ENCODE data around the gene OXTR. TPM values are rescaled to one million over a fixed set of nuclear protein-coding genes. Genes with fewer than 3 reads are reported as not detected.

The OXTR gene
- total and polyA plus RNA-seq, 2 experiments from 2014 or later: 128 to 340 TPM

DNA sequence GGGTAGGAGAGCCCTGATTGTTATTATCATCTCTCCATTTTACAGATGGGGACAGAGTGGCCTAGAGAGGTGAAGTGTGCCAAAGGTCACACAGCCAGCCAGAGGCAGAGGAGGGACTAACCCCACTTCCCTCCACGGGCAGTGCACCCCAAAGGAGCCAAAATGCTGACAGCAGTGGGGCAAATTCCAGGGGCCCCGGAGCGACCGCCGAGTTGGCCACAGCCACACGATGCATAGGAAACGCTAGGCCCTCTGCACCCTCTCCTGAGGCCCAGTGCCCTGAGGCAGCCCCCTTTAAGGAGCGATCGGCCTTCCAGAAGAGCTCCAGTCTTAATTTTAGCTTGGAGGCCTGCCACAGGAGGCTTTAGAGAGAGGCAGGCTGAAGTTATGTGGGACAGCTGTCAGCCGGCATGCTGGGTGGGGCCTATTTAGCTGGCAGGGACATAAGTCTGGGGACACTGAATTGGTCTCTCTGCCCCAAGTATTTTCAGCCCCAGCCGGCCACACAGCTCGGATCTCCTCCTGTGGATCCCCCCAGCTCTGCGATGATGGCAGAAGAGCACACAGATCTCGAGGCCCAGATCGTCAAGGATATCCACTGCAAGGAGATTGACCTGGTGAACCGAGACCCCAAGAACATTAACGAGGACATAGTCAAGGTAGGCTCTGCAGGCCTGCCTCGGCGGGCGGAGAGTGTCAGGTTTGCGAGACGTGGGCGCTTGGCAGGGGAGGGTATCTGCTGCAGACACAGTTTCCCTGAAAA lies 35.9 kb downstream of the OXTR start, which contains the start of gene CAV3:
TSS of gene CAV3 (plus strand) at position 471 of the 763 bp plus-strand sequence. CDS start at position 546, 75 bp downstream.
- H3K9ac ChIP-seq: no peak within 1 kb of the TSS
- H3K9me2 ChIP-seq (ENCODE audit: insufficient read depth): no peaks in the 10 kb centered on the region
- H3K36me3 ChIP-seq (ENCODE audit: low read depth): no peaks in the 10 kb centered on the region
- no peak within 1 kb of the TSS for H3K27ac ChIP-seq
- in situ Hi-C loops (cut with MboI): no loop called here
- H3K4me2 ChIP-seq (ENCODE audit: unreplicated experiment): no peak within 1 kb of the TSS
- no peaks in the 10 kb centered on the region for H4K20me1 ChIP-seq (ENCODE audit: insufficient read depth)
- H2AFZ ChIP-seq: no peak within 1 kb of the TSS
- H3K4me3 ChIP-seq: no peak within 1 kb of the TSS
- H3K79me2 ChIP-seq (ENCODE audit: insufficient read depth): no peaks in the 10 kb centered on the region
- no peaks in the 10 kb centered on the region for H3K27me3 ChIP-seq (replicated peaks; ENCODE audit: insufficient read depth)
- 65 to 69% methylated on average over 23 of the region's 23 CpGs for WGBS, 2 experiments (ENCODE audit: low coverage in 1 of 2, low lambda C conversion rate in 2 of 2, missing lambda C conversion rate in 2 of 2)
- DNase-seq: no peak
- H3K9me3 ChIP-seq (ENCODE audit: low read depth): no peaks in the 10 kb centered on the region
- peaks cover 4% of the 10 kb centered on the region; the same call in 1 of the 2 replicates for H3F3A ChIP-seq (ENCODE audit: insufficient read depth)
- H3K4me1 ChIP-seq (ENCODE audit: insufficient read depth): 0 out of 2 replicates have a peak, but pooled peaks cover 6% of the 10 kb centered on the region
- TF ChIP-seq EZH2 (IDR thresholded peaks at IDR 0.05; ENCODE audit: insufficient read depth, poor library complexity, severe bottlenecking) (no peak), EZH2phosphoT487 (IDR thresholded peaks at IDR 0.05; ENCODE audit: insufficient read depth, low read depth) (no peak)

DNA sequence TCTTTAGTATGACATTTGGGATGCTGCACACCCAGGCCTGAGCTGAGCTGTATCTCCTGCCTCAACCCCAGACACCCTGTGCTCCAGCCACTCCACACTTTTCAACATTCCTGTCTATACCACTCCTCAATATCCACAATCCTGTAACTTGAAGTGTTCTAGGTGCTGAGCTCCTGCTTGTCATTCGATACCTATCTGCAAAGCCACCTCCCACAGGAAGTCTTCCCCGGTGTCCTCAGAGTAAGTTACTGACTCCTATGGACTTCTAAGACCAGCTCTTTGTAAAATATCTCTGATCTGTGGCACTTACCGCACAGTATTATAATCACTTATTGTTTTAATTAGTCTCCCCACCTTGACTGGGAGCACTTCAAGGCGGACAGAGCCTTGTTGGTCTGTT lies 37.0 kb downstream of the OXTR start:
- Histone ChIP-seq H3F3A (ENCODE audit: insufficient read depth) (peaks cover 4% of the 10 kb centered on the region; the same call in 1 of the 2 replicates), H3K36me3 (ENCODE audit: low read depth) (no peaks in the 10 kb centered on the region), H3K9me3 (ENCODE audit: low read depth) (no peaks in the 10 kb centered on the region), H3K79me2 (ENCODE audit: insufficient read depth) (no peaks in the 10 kb centered on the region), H3K27ac (no peak overlapping the region), H3K4me2 (ENCODE audit: unreplicated experiment) (no peak overlapping the region), H3K4me3 (no peak overlapping the region), H3K27me3 (replicated peaks; ENCODE audit: insufficient read depth) (no peaks in the 10 kb centered on the region), H2AFZ (no peak overlapping the region), H3K9ac (no peak overlapping the region), H3K9me2 (ENCODE audit: insufficient read depth) (no peaks in the 10 kb centered on the region), H3K4me1 (ENCODE audit: insufficient read depth) (0 out of 2 replicates have a peak, but pooled peaks cover 6% of the 10 kb centered on the region), H4K20me1 (ENCODE audit: insufficient read depth) (no peaks in the 10 kb centered on the region)
- DNase-seq: no peak
- 91 to 96% methylated on average over 4 of the region's 4 CpGs for WGBS, 2 experiments (ENCODE audit: low coverage in 1 of 2, low lambda C conversion rate in 2 of 2, missing lambda C conversion rate in 2 of 2)
- TF ChIP-seq EZH2phosphoT487 (IDR thresholded peaks at IDR 0.05; ENCODE audit: insufficient read depth, low read depth) (no peak), EZH2 (IDR thresholded peaks at IDR 0.05; ENCODE audit: insufficient read depth, poor library complexity, severe bottlenecking) (no peak)
- in situ Hi-C loops (cut with MboI): no loop called here

GRCh38 chr3:8730656-8731055 lies 38.8 kb downstream of the OXTR start:
- 72 to 76% methylated on average over 3 of the region's 3 CpGs for WGBS, 2 experiments (ENCODE audit: low coverage in 1 of 2, low lambda C conversion rate in 2 of 2, missing lambda C conversion rate in 2 of 2)
- peak; percentile 25 for DNase-seq

DNA sequence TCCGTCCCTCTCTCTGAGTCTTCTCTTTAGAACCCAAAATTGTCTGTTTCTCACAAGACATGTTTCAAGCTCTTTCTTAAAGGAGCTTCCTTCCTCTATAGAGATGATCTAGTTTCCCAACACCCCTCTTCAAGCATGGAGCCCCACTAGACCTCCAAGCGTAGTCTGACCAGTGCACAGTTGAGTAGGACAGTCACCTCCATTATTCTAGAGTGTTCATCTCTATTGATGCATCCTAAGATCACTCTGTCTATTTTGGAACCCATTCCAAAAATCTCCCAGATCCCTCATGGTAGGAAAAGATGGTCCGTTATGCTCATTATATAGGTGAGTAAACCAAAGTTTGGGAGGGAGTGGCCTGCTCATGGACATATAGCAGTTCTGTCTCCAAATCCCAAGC lies 39.9 kb downstream of the OXTR start:
- Histone ChIP-seq H3K27me3 (replicated peaks; ENCODE audit: insufficient read depth) (no peaks in the 10 kb centered on the region), H3K27ac (no peak overlapping the region), H3K9me3 (ENCODE audit: low read depth) (no peaks in the 10 kb centered on the region), H3K4me2 (ENCODE audit: unreplicated experiment) (no peak overlapping the region), H3K4me1 (ENCODE audit: insufficient read depth) (0 out of 2 replicates have a peak, but pooled peaks cover 6% of the 10 kb centered on the region), H3K36me3 (ENCODE audit: low read depth) (no peaks in the 10 kb centered on the region), H3K9me2 (ENCODE audit: insufficient read depth) (no peaks in the 10 kb centered on the region), H3F3A (ENCODE audit: insufficient read depth) (peaks cover 4% of the 10 kb centered on the region; the same call in 1 of the 2 replicates), H3K4me3 (no peak overlapping the region), H4K20me1 (ENCODE audit: insufficient read depth) (no peaks in the 10 kb centered on the region), H2AFZ (no peak overlapping the region), H3K9ac (no peak overlapping the region), H3K79me2 (ENCODE audit: insufficient read depth) (no peaks in the 10 kb centered on the region)
- no peak for DNase-seq
- TF ChIP-seq EZH2 (IDR thresholded peaks at IDR 0.05; ENCODE audit: insufficient read depth, poor library complexity, severe bottlenecking): no peak
- no peak for TF ChIP-seq EZH2phosphoT487 (IDR thresholded peaks at IDR 0.05; ENCODE audit: insufficient read depth, low read depth)
- in situ Hi-C loops (cut with MboI): no loop called here
- 91 to 96% methylated on average over 3 of the region's 3 CpGs for WGBS, 2 experiments (ENCODE audit: low coverage in 1 of 2, low lambda C conversion rate in 2 of 2, missing lambda C conversion rate in 2 of 2)

More at GRCh38 chr3:8730656-8731055, 38.8 kb downstream of the OXTR start:
- H3K27ac ChIP-seq: no peak overlapping the region
- in situ Hi-C loops (cut with MboI): no loop called here
- H3K4me3 ChIP-seq: no peak overlapping the region
- H3K4me2 ChIP-seq (ENCODE audit: unreplicated experiment): no peak overlapping the region
- H3K9me2 ChIP-seq (ENCODE audit: insufficient read depth): no peaks in the 10 kb centered on the region
- no peaks in the 10 kb centered on the region for H3K27me3 ChIP-seq (replicated peaks; ENCODE audit: insufficient read depth)
- peaks cover 4% of the 10 kb centered on the region; the same call in 1 of the 2 replicates for H3F3A ChIP-seq (ENCODE audit: insufficient read depth)
- no peak overlapping the region for H2AFZ ChIP-seq
- TF ChIP-seq EZH2 (IDR thresholded peaks at IDR 0.05; ENCODE audit: insufficient read depth, poor library complexity, severe bottlenecking) (no peak), EZH2phosphoT487 (IDR thresholded peaks at IDR 0.05; ENCODE audit: insufficient read depth, low read depth) (no peak)
- H3K4me1 ChIP-seq (ENCODE audit: insufficient read depth): 0 out of 2 replicates have a peak, but pooled peaks cover 6% of the 10 kb centered on the region
- H3K79me2 ChIP-seq (ENCODE audit: insufficient read depth): no peaks in the 10 kb centered on the region
- no peaks in the 10 kb centered on the region for H3K36me3 ChIP-seq (ENCODE audit: low read depth)
- H3K9me3 ChIP-seq (ENCODE audit: low read depth): no peaks in the 10 kb centered on the region
- no peak overlapping the region for H3K9ac ChIP-seq
- no peaks in the 10 kb centered on the region for H4K20me1 ChIP-seq (ENCODE audit: insufficient read depth)
